HL-60/S4 (cell line): Measurements from ENCODE around the gene SAMD4A.

Source experiments
- in situ Hi-C: fragments of 300-500 bp; cut with MboI; formaldehyde crosslinking; loops from 2 replicates; pipeline ENCODE4 v1.14.3; 2022; ENCODE audit warnings: low sequenced_read_pairs

SAMD4A gene

DNA sequence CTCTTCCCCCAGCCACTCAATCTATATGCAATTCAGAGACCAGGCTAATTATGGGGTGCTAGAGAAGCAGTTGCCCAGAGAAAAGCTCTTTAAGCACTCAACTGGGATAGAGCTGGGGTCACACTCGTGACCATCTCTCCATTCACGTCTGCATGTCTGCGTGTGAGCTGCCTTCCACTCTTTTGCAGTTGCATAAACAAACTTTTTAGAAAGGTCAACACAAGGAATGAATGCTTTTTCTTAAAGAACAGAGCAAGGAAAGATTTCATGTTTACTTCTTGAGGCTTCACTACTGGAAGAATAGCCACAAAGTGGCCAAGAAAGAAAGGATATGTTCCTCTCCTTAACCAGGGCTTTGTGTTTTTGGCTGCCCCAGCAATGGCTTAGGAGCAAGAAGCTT is 151.1 kb downstream of the SAMD4A start:
- in situ Hi-C loops: no loop called here

DNA sequence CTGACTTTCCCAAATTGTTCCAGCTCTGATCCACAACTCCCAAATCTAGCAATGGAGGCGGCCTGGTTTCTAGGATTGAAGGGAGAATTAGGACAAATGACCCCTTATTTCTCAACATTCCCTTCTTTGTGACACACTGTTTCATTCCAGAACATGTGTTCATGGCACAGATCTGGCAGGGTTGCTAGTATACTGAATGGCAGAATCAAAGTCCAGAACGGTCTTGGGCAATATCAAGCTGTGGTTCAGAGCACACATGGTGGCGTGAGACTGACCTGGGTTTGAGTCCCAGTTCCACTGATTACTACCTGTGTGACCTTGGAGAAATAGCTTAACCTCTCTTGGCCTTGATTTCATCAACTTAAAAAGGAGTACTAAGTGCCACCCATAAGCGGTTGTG is 152.5 kb downstream of the SAMD4A start:
- in situ Hi-C loops: no loop called here

DNA sequence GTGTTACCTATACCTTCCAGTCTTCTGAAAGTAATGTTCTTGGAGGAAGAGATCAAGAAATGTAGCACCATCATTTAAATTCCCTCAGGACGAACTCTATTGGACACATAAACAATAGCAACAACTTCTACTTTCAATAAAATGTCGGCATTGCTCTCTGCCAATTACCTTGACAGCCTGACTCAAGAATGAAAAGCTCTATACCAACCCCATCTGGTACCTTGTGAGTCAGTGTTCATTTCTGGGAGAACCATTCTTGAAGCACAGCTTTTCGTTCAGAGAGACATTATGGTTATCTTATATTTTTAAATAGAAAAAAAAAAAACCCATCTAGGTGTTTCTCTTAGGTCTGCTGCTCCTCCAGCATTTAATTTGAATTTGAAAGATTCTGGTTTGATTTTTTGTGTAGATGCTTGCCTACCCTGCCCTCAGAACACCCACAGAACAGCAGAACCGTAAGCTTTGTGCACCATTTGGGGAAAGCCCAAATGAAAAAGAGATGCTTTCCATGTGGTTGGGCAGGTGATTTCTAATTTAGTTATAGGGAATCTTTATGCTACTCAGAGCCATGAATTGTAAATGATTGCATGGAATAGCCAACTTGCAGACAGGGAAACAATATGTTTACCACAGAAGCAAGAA is 156.0 kb downstream of the SAMD4A start:
- in situ Hi-C loops: no loop called here

DNA sequence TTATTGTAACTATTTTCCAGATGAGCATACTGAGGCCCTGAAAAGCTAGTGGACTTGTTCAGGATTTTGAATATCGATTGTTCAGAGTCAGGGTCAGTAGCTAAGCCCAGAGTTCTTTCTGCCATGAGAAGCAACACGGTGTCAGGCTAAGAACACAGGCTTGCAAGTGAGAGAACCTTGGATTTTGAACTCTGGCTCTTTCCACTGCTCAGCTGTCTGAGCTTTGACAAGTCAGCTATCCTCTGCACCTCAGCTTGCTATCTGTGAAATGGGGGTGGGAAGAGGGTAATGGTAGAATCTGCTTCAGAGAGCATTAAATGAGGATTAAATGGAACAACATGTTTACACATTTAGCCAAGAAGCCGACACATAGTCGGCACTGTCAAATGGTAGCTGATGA is 157.2 kb downstream of the SAMD4A start:
- in situ Hi-C loops: no loop called here

DNA sequence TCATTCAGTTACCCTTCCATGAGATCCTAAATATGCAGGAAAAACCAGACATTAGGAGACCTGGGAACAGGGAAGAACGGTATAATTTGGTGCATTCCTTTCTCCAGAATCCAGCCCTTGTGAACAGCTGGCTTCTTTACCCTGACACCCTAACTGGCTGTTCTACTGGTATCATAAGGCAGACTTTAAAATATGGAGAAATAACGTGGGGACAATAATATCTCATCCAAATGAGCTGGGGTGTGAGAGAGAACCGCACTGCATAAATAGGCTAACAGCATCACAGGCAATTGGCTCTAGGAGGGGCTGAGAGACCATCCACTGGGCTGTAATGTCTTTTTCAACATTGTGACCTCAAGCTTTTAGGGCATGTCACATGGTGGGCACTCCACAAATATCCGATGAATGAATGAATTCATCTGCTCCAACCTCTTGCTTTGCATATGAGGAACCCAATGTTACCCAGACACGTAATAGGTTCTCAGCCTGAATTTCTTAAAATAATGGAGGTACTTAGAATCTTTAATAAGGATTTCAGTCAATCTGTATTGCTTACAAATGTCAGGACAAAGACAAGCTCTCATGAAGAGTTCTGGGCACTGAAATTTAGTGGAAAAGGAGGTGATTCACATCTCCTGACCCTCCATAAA is 157.9 kb downstream of the SAMD4A start:
- in situ Hi-C loops: no loop called here

DNA sequence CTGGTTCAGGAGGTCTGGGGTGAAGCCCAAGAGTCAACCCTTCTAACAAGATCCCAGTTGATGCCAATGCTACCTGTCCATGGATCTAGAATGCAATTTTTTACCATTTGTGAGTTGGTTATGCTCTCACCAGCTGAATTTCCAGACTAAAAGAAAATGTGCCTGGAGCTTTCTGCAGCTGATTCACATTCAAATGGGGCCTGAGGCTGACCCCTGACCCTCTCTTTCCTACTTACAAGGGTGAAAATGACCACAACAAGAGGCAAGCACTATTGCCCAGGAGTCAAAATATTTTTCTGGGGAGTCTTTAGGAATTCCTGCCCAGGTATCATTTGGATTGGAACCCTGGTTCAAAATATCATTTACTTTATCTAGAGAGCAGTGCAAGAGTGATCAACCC is 159.1 kb downstream of the SAMD4A start:
- in situ Hi-C loops: no loop called here

DNA sequence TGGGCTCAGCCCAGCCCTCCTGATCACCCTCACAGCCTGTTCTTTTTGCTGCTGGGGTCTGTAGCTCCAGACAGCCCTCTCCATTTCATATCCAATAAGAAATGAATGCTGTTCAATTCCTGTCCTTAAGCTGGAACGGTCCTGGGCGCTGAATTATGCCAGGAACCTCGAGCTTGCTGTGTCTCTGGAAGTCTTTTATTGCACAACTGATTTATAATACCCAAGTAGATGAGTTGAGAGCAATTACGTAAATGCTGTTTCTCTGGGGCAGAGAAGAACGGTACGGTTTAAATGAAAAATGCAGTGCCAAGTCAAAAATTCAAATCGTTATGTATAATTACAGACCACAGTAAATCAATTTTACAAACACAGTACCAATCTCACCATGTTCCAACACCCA is 161.0 kb downstream of the SAMD4A start:
- in situ Hi-C loops: no loop called here

DNA sequence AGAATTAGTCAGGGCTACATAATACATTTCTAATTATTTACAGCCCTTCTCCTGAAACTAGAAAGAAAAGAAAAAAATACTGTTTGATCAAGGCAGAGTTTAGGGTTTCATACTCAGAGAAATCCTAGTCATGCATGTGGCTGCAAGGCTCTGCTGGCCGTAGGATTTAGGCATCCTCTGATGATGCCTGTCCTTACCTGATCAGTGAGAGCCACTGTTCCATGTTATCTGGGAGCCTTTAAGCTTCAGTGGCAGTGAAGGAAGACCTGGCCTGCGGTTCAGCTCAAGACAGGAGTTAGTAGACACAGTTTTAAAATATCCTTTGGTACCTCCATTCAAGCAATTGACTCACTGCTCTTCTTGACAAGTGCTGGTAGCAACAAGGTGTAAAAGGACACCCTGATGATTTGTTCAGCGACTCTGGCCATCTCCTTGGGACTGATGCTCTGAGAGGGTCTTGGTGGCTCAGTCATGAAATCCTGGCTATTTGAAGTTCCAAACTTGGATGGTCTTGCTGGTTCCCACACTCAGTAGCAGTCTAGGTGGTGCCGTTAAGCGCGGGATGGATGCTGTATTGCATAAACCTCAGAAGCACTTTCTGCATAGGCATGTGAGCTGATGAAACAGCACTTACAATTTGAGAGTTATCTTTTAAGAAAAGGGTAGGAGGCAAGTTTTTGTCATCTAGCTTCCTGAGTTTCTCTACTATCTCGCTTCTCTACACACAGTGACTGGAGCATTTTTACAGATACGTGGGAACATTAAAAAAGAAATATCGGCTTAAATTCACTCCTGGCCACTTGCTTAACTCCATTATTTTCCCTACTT is 162.0 kb downstream of the SAMD4A start:
- in situ Hi-C loops: no loop called here

DNA sequence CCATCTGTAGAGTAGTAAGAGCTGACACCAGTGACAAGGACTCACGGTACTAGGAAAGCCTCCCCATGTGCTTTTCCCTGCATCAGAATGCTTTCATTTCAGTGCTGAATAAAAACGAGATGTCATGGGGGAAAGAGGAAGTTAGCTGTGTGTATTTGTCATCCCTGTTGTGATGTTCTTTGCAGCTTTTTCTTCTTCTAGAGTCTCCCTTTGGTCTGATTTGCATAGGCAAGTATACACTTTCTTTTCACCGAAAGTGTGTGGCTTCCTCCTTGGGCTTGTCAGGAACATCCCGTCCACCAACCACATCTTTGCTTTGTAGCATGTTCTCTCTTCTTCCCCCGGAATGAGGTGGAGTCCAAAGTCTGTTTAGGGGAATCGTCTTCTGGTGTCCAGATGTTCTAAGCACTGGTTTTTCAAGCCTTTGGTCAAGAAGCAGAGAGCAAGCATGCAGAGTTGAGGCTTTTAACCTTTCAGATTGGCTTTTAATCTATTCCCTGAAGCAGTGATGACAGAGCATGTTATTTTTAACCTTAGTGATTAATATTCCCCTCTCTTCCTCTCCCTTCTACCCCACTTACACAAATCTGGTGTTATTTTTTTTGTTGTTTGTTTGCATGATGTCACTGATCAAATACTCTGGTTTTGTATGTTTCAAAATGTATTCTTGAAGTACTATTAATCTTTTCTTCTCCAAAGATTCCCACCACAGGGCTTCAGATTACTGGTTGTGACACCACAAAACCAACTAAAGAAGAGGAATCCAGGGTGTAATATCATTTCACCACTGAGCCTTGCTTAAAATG is 163.4 kb downstream of the SAMD4A start:
- in situ Hi-C loops: no loop called here

DNA sequence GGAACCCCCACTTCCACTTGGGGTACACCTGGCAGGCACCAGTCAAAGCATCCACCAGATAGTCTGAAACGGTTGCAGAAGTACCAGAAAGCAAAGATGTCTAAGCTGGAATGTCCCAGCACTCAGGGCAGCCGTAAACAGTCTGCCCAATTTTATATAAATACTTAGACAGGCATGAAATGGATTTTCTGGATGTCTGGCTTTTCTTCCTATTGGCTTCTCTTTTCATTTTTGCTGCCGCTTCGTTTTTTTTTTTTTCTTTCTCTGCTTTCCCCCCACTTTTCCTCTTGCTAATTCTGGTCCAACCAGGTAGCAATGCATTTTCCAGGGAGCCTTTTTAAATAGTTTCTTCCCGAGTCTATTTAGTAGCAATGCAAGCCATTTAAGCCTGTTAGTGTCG is 168.0 kb downstream of the SAMD4A start:
- in situ Hi-C loops: no loop called here

DNA sequence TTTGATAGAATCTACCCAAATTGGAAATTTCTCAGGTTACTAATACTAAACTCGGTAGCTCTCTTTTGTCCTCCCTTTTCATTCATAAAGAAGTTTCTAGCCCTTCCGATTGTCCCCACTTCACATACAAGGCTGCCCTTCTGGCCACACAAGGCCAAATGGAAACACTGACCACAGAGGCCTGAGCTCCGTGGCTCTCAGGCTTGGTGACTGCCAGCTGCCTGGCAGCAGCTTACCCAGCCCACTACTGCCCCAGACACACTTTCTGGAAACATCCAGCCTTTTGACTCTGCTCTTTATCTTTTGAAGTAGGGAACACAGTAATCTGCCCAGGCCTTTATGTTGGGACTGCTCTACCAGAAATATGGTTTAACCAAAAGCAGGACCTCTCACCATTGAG is 168.5 kb downstream of the SAMD4A start:
- in situ Hi-C loops: no loop called here

DNA sequence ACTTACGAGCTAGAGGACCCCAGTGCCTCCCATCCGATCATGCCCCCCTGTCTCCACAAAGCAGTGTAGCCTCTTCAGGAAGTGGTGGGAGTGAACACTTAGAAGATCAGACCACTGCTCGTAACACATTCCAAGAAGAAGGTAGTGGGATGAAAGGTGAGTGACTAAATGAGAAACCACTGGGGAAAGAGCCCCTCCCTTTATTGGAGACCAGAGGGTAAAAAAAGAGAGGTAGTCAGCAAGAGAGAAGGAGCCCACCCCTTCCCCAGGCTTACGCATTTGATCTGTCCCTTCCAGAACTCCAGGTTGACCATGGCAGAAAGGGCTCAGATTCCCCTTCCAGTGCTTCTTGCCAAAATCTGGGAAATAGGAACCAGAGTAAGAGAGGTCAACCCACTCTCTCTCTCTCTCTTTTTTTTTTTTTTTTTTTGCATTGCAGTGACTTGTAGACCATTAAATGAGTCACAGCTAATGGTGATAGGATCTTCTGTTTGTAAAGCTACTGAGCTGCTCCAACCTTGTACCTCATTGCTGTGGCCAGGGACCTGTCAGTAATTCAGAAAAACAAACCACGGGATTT is 170.3 kb downstream of the SAMD4A start:
- in situ Hi-C loops: no loop called here

DNA sequence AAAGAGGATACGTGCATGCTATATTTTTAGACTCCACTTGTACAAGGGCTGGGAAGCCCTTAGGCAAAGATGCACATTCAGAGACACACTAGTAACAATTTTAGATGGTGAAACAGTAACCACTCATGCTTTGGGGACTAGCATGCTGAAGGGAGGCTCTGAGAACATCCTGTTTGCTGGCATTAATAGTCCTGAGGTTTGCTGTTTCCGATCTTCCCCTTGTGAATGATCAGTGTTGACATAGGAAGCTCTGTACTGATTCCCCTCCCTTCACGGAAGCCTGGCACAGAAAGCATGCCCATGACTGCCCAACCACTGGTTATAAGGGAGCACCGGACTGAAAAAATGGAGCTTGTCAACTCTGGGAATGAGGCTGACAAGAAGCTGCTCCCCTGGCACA is 171.1 kb downstream of the SAMD4A start:
- in situ Hi-C loops: no loop called here

DNA sequence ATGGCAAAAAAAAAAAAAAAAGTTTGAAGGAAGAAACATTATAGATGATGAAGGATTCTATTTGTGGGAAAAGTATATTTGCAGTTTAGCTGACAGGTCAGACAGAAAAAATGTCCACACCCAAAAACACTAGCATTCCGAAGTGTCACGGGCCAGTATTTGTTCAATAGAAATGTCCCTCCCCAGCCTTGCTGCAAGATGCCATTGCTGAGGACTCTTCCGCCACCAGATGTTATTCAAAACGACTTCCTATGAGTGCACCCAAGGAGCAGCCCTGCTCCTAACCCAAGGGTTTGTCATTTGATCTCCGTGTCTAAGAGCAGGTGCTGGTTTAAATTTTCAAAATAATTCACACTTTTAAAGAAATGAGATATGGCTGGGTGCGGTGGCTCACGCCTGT is 172.6 kb downstream of the SAMD4A start:
- in situ Hi-C loops: no loop called here

DNA sequence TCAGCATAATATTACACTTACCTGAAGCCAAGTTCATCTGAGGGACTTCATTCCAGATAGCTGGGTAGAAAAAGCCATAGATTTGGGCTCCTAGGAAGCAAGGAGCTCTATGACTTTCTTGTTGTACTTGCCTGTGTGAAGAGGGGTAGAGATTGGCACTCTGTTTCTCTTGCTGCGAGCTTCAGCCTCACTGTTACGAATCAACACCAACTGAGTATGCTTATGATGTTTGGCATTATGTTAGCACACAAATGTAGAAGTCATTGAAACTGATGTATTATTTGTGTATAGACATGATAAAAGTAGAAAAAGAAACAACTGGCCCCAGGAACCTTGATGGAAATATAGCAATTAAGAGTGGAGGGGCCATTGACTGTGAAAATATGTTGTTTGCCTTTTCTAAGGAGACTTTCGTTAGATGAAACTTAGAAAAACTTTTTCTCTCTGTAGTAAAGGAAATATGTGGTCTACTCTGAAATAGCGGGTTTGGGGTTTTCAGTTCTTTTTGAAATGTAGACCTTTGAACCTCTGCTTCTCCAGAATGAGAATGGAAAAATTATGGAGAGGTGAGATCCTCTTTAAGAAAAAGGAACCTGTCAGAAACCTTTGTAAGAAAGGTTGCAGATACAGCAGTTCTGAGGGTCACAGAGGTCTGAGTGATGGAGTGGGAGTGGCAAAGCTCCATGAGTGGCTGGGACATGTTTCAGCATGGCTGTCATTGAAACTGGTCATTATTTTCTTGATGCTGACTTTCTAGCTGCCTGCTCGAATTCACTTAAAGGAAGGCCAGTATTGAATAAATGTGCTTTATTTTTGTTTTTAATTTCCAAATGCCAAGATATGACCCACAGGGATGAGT is 175.8 kb downstream of the SAMD4A start:
- in situ Hi-C loops: no loop called here

DNA sequence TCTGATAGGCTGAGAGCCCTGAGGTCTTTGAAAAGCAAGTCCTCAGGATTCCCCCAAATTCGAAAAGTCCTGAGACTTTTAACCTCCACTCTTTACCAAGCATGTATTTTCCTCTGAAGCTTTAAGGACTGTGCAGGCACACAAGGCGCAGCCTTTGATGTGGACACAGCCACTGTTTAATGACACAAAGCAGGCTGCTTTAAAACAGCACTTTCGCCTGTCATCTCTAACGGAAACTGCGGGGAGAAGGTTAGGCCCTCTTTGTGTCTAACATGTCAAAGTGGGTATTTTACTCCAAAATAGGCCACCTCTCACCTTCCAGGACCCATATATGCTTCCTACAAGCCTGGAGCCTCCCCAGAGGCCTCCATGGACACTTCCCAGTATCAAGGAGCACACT is 176.5 kb downstream of the SAMD4A start:
- in situ Hi-C loops: no loop called here

DNA sequence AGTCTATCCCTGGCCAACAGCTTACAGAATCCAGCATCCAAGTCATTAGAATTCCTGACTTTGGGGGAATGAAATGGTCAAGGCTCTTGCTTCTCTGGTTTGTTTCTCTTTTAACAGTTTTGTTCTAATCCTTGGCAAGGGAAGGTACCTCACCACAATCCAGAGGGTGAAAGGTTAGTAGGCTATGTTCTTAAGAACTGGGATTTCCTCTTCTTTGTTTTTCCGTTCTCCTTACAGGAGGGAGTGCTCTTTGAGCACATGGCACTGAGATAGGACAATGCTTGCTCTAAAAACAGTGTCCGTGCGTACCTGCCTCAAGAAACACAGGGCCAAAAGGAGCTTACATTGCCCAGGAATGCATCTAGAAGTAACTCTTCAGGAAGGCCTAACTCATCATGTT is 179.1 kb downstream of the SAMD4A start:
- in situ Hi-C loops: no loop called here

DNA sequence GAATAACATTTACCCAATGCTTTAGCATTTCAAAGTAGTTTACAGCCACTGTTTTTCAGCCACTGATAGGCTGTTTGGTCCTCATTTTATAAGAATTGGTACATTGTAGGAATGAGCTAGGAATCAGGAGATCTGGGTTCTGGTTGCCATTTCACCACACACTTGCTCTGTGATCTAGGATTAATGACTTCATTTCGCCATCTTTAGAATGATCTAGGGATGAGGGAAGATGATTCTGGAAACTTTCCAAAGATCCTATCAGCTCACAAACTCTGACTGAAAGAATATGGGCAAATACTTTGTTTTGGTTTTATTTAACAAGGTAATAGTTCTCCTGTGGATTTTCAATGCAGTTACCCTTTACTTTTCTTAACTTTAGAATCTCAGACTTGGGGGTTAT is 180.7 kb downstream of the SAMD4A start:
- in situ Hi-C loops: no loop called here

DNA sequence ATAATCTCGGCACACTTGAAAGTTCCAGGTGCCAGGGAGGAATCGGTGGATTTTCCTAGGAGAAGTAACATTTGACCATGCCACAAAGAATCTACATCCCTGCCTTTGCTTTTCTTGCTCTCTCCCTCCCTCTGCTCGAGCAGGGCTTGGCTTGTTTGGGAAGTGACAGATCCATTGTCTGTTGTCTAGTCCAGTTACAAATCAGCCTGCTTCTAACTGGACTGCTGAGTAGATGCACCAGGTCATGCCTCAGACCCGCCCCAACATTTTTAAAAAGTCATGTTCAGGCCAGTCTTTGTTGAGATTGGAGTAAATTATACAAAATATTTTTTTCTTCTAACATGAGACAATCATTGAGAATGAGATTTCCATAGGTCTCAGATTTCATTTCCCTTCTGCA is 182.3 kb downstream of the SAMD4A start:
- in situ Hi-C loops: no loop called here

DNA sequence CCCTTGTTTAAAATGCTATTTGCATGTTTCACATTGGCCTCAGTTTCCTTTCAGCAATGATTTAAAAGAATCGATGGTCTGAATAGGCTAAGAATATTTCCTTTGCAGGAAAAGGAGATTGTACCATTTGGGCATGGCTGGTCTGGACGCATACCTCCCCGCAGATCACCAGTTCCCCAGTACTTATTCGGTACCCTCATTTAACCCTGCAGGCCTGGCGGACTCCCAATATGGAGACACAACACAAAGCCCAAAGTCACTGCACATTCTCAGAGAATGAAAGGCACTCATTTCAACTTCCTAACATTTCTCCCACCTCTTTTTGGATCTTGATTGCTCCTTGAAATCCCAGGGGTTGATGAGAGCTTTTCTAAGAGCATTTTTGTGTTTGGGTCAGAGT is 182.8 kb downstream of the SAMD4A start:
- in situ Hi-C loops: no loop called here
